NCI-H2107 treated with DMSO at 0.1 percent for 48 hours (cell line): Measurements from ENCODE around the gene TNFAIP8L1.

Experiments
- DNase-seq: peaks from one replicate; lab custom pipeline; 2025; ENCODE audit not compliant: unreplicated experiment; lab: John Stamatoyannopoulos, UW

TNFAIP8L1 gene

GRCh38 chr19:4699826-4700692, 60.7 kb downstream of the TNFAIP8L1 start:
- no peak for DNase-seq

- DNase-seq: no peak
Measured at GRCh38 chr19:4700693-4700970, 61.3 kb downstream of the TNFAIP8L1 start.

- no peak for DNase-seq
Measured at GRCh38 chr19:4701557-4701956, 62.2 kb downstream of the TNFAIP8L1 start.

- no peak for DNase-seq
Measured at GRCh38 chr19:4702764-4703163, 63.4 kb downstream of the TNFAIP8L1 start.

- no peak for DNase-seq
Measured at GRCh38 chr19:4703671-4704316, 64.5 kb downstream of the TNFAIP8L1 start.

DNA sequence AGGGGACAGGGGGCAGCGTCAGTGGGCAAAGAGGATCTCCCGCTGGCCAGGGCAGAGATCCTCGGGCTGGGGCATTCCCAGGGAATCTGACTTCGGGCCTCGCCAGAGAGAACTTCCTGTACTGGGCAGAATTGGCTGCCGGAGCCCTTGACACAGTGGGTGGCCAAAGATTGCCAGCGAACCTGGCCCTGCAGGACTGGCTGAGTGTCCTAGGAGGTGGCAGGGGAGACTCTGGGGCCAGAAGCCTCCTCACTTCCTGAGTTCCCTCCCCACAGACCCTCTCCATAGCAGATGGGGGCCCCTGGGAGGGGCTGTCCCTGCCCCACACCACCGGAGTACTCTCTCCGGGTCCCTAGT, 65.0 kb downstream of the TNFAIP8L1 start:
- DNase-seq: no peak
